Osteocyte (in vitro differentiated cells): ENCODE data around the gene SYNJ2. TPM values are rescaled to one million over a fixed set of nuclear protein-coding genes. Genes with fewer than 3 reads are reported as not detected.

Experiments used
- DNase-seq: peaks from one replicate; pipeline ENCODE4 v3.0.0; 2021; ENCODE audit warnings: mixed read lengths; ENCODE audit not compliant: unreplicated experiment; ENCODE audit errors: extremely low spot score
- H3K27ac Mint-ChIP-seq: one replicate; pipeline ENCODE4 v1.8.0; 2021; ENCODE audit warnings: mild to moderate bottlenecking, mixed read lengths; ENCODE audit not compliant: unreplicated experiment
- H3K27me3 Mint-ChIP-seq: one replicate; pipeline ENCODE4 v1.8.0; 2021; ENCODE audit warnings: mixed read lengths; ENCODE audit not compliant: unreplicated experiment
- H3K36me3 Mint-ChIP-seq: one replicate; pipeline ENCODE4 v1.8.0; 2021; ENCODE audit warnings: mixed read lengths; ENCODE audit not compliant: unreplicated experiment
- H3K4me1 Mint-ChIP-seq: one replicate; pipeline ENCODE4 v1.8.0; 2021; ENCODE audit warnings: mixed read lengths; ENCODE audit not compliant: unreplicated experiment
- H3K4me3 Mint-ChIP-seq: one replicate; pipeline ENCODE4 v1.8.0; 2021; ENCODE audit warnings: mild to moderate bottlenecking, moderate library complexity, mixed read lengths; ENCODE audit not compliant: unreplicated experiment
- H3K9me3 Mint-ChIP-seq: one replicate; pipeline ENCODE4 v1.8.0; 2021; ENCODE audit warnings: mixed read lengths; ENCODE audit not compliant: unreplicated experiment
- CTCF ChIP-seq: fragments of 200-600 bp; sonication (generic); IDR thresholded peaks from 2 replicates; pipeline ENCODE4 v1.5.0; 2021; ENCODE audit warnings: antibody characterized with exemption, mild to moderate bottlenecking, moderate library complexity
- total RNA-seq: library from RNA; stranded (reverse); gene quantifications from 2 replicates; pipeline ENCODE4 v1.2.1, GENCODE V29; 2021

The SYNJ2 gene
- total RNA-seq, 1 donor from 2014 or later: 94.5 TPM

- peaks cover 84% of the 10 kb centered on the region for H3K4me1 Mint-ChIP-seq
- peak overlapping the region; percentile 95 for H3K27ac Mint-ChIP-seq
- TF ChIP-seq CTCF: no peak
- no peaks in the 10 kb centered on the region for H3K27me3 Mint-ChIP-seq
- H3K36me3 Mint-ChIP-seq: peaks cover 45% of the 10 kb centered on the region
- H3K4me3 Mint-ChIP-seq: no peak overlapping the region
- DNase-seq: peak; percentile 91
- no peaks in the 10 kb centered on the region for H3K9me3 Mint-ChIP-seq
Measured at GRCh38 chr6:158031381-158032353, 50.0 kb downstream of the SYNJ2 start.

- no peak for TF ChIP-seq CTCF
- no peaks in the 10 kb centered on the region for H3K9me3 Mint-ChIP-seq
- H3K4me1 Mint-ChIP-seq: peaks cover 78% of the 10 kb centered on the region
- peaks cover 41% of the 10 kb centered on the region for H3K36me3 Mint-ChIP-seq
- no peaks in the 10 kb centered on the region for H3K27me3 Mint-ChIP-seq
- DNase-seq: no peak
- no peak overlapping the region for H3K4me3 Mint-ChIP-seq
- peak overlapping the region; percentile 95 for H3K27ac Mint-ChIP-seq
Measured at GRCh38 chr6:158032354-158032733, 50.7 kb downstream of the SYNJ2 start.

GRCh38 chr6:158033077-158033750, 51.6 kb downstream of the SYNJ2 start:
- peaks cover 36% of the 10 kb centered on the region for H3K36me3 Mint-ChIP-seq
- H3K9me3 Mint-ChIP-seq: no peaks in the 10 kb centered on the region
- no peaks in the 10 kb centered on the region for H3K27me3 Mint-ChIP-seq
- DNase-seq: no peak
- TF ChIP-seq CTCF: no peak
- peak overlapping the region; percentile 95 for H3K27ac Mint-ChIP-seq
- H3K4me3 Mint-ChIP-seq: no peak overlapping the region
- peaks cover 75% of the 10 kb centered on the region for H3K4me1 Mint-ChIP-seq

GRCh38 chr6:158033751-158034702, 52.4 kb downstream of the SYNJ2 start:
- Mint-ChIP-seq H3K4me3 (no peak overlapping the region), H3K4me1 (peaks cover 79% of the 10 kb centered on the region), H3K9me3 (no peaks in the 10 kb centered on the region), H3K36me3 (peaks cover 40% of the 10 kb centered on the region), H3K27ac (peak overlapping the region; percentile 95), H3K27me3 (no peaks in the 10 kb centered on the region)
- TF ChIP-seq CTCF: no peak
- no peak for DNase-seq
